GM12878 (cell line): ENCODE data around the gene SORCS2. TPM values are rescaled to one million over a fixed set of nuclear protein-coding genes. Genes with fewer than 3 reads are reported as not detected.

ENCODE experiments used
- ATAC-seq: fragments of 200-7000 bp; cut with Tn5 transposase; 3 replicates; pipeline ENCODE4 v1.9.1; 2020; ENCODE audit warnings: mild to moderate bottlenecking, moderate library complexity
- BruUV-seq: library from RNA; stranded (reverse); fragments of 400-500 nt; replicated peaks from 2 replicates; lab custom pipeline; 2021; lab: Mats Ljungman, UMichigan
- CTCF ChIA-PET: fragments of 300-600 bp; sonication (Branson Sonifier 250); formaldehyde crosslinking; extraction: SDS; loops from one replicate; lab custom pipeline; 2021; ENCODE audit warnings: inconsistent platforms; lab: Yijun Ruan, JAX
- POLR2A ChIA-PET: fragments of 350-600 bp; formaldehyde crosslinking; extraction: SDS; loops from one replicate; lab custom pipeline; 2021; ENCODE audit warnings: inconsistent platforms; lab: Charles Lee
- RAD21 ChIA-PET: fragments of 300-600 bp; sonication (Branson Sonifier 250); formaldehyde crosslinking; loops from one replicate; lab custom pipeline; 2023; ENCODE audit warnings: antibody characterized with exemption; ENCODE audit not compliant: unreplicated experiment; lab: Charles Lee
- SMC1A ChIA-PET: fragments of 300-600 bp; sonication (Branson Sonifier 250); formaldehyde crosslinking; loops from one replicate; lab custom pipeline; 2023; ENCODE audit not compliant: unreplicated experiment, uncharacterized antibody; lab: Charles Lee
- DNase-seq: peaks from one replicate; pipeline ENCODE4 v3.0.0-alpha.2; 2011; ENCODE audit warnings: low read depth, low spot score
- FAIRE-seq: peaks from 3 replicates; lab custom pipeline; 2011; peaks lifted over from hg19 to GRCh38; lab: Jason Lieb, UNC
- H2AFZ ChIP-seq: 2 replicates; pipeline ENCODE4 v1.6.0; 2011; ENCODE audit warnings: low read depth, low read length, control low read depth; ENCODE audit not compliant: control insufficient read depth
- H3K27ac ChIP-seq: 2 replicates; pipeline ENCODE4 v1.5.1; 2011; ENCODE audit warnings: control low read depth; ENCODE audit not compliant: control insufficient read depth, insufficient read depth
- H3K27me3 ChIP-seq, 2 experiments: replicated peaks in 1 of 2; 2 replicates each; pipeline versions ENCODE4 v1.6.0 to v1.6.1; 2011; ENCODE audit warnings: low read length in 1 of 2; ENCODE audit not compliant: control insufficient read depth in 2 of 2, insufficient read depth in 2 of 2
- H3K36me3 ChIP-seq, 2 experiments: 2 replicates each; pipeline ENCODE4 v1.5.1; 2011; ENCODE audit warnings: low read length in 1 of 2; ENCODE audit not compliant: control insufficient read depth in 2 of 2, insufficient read depth in 2 of 2
- H3K4me1 ChIP-seq: 2 replicates; pipeline ENCODE4 v1.6.1; 2011; ENCODE audit warnings: mild to moderate bottlenecking, low read length, moderate library complexity, mixed read lengths; ENCODE audit not compliant: control insufficient read depth, insufficient read depth
- H3K4me2 ChIP-seq: 2 replicates; pipeline ENCODE4 v1.6.0; 2011; ENCODE audit warnings: control low read depth; ENCODE audit not compliant: control insufficient read depth, insufficient read depth
- H3K4me3 ChIP-seq: fragments of 200-600 bp; sonication (generic); 2 replicates; pipeline ENCODE4 v1.5.1; 2016
- H3K79me2 ChIP-seq: 2 replicates; pipeline ENCODE4 v1.6.0; 2011; ENCODE audit warnings: low read length; ENCODE audit not compliant: control insufficient read depth, insufficient read depth
- H3K9ac ChIP-seq: 2 replicates; pipeline ENCODE4 v1.8.0; 2011; ENCODE audit warnings: low read length, control low read depth, mixed read lengths; ENCODE audit not compliant: control insufficient read depth, insufficient read depth
- H3K9me3 ChIP-seq: replicated peaks from 3 replicates; pipeline ENCODE4 v1.5.1; 2011; ENCODE audit warnings: mild to moderate bottlenecking, low read length; ENCODE audit not compliant: control insufficient read depth, insufficient read depth
- H4K20me1 ChIP-seq: 2 replicates; pipeline ENCODE4 v1.6.0; 2011; ENCODE audit not compliant: control insufficient read depth, insufficient read depth
- BACH1 ChIP-seq: fragments of 450-650 bp; IDR thresholded peaks from 2 replicates; pipeline ENCODE4 v1.6.1; 2017; ENCODE audit warnings: mild to moderate bottlenecking, borderline replicate concordance
- FOXM1 ChIP-seq: IDR thresholded peaks from 2 replicates; pipeline ENCODE4 v1.6.1; 2012; ENCODE audit warnings: low read depth, mild to moderate bottlenecking, inconsistent platforms, low read length, moderate library complexity
- HCFC1 ChIP-seq: fragments of 150-350 bp; IDR thresholded peaks from 2 replicates; pipeline ENCODE4 v1.6.1; 2014; ENCODE audit warnings: low read length
- IKZF1 ChIP-seq: fragments of 450-650 bp; conservative IDR thresholded peaks from 2 replicates; pipeline ENCODE4 v1.6.1; 2017; ENCODE audit warnings: antibody characterized with exemption, mild to moderate bottlenecking
- IKZF2 ChIP-seq, 2 experiments: fragments of 450-650 bp; IDR thresholded peaks; 2 replicates each; pipeline ENCODE4 v1.6.1; 2017; ENCODE audit warnings: mild to moderate bottlenecking in 2 of 2, moderate library complexity in 2 of 2
- SMAD5 ChIP-seq: IDR thresholded peaks from 2 replicates; pipeline ENCODE4 v1.6.1; 2016; ENCODE audit warnings: antibody characterized with exemption, low read depth
- STAT3 ChIP-seq: IDR thresholded peaks from 2 replicates; pipeline ENCODE4 v1.6.1; 2011; ENCODE audit warnings: low read depth, low read length, improper control_type of control experiment
- WRNIP1 ChIP-seq: IDR thresholded peaks from 2 replicates; pipeline ENCODE4 v1.6.1; 2011; ENCODE audit warnings: low read depth, low read length, improper control_type of control experiment, borderline replicate concordance
- YBX1 ChIP-seq: fragments of 450-650 bp; IDR thresholded peaks from 2 replicates; pipeline ENCODE4 v1.6.1; 2016; ENCODE audit warnings: antibody characterized with exemption
- YY1 ChIP-seq: IDR thresholded peaks from 2 replicates; pipeline ENCODE4 v1.6.1; 2011; ENCODE audit warnings: low read depth, mild to moderate bottlenecking, low read length
- ZNF217 ChIP-seq: fragments of 450-650 bp; IDR thresholded peaks from 2 replicates; pipeline ENCODE4 v1.6.1; 2017; ENCODE audit warnings: antibody characterized with exemption, mild to moderate bottlenecking
- WGBS: methylation state at CpG from one replicate; pipeline ENCODE4 v1.1.6; 2016; ENCODE audit warnings: low lambda C conversion rate; ENCODE audit not compliant: insufficient replicate concordance, insufficient coverage; ENCODE audit errors: missing lambda C conversion rate; 5-methylcytosine and 5-hydroxymethylcytosine counted together
- in situ Hi-C: fragments of 300-500 bp; cut with MboI; formaldehyde crosslinking; loops from 9 replicates; pipeline ENCODE4 v1.14.3; 2018; ENCODE audit warnings: mixed read lengths
- intact Hi-C: fragments of 100-400 bp; cut with micrococcal nuclease; formaldehyde crosslinking; loops from one replicate; pipeline ENCODE4 v1.14.2; 2022; ENCODE audit not compliant: unreplicated experiment
- polyA plus RNA-seq, 11 experiments: library from polyadenylated mRNA; depleted of rRNA in 4 of 11; unstranded in 6 of 11; stranded (reverse) in 5 of 11; fragments of >200 nt; fragmentation: Nextera tagmentation in 4 of 11; fragmentation: Illumina TruSeq in 1 of 11; extraction: Ambion mirVana in 4 of 11; extraction: Trizol in 1 of 11; gene quantifications; 1 replicate in 1 of 11; 2 replicates in 10 of 11; pipeline versions ENCODE4 v1.2.1 to v1.2.3, GENCODE V29; 2011 to 2016; ENCODE audit warnings: inconsistent platforms in 2 of 11, missing spikeins in 2 of 11, low read depth in 1 of 11
- total RNA-seq, 4 experiments: library from RNA; depleted of rRNA in 3 of 4; stranded (reverse); fragments of >200 nt in 3 of 4; fragmentation: Illumina TruSeq in 1 of 4; extraction: Trizol in 1 of 4; gene quantifications; 2 replicates each; pipeline versions ENCODE4 v1.2.1 to v1.2.3, GENCODE V29; 2013 to 2021
- TF ChIP-seq, protein P1 (sequence below): fragments of 450-650 bp; IDR thresholded peaks from 2 replicates; pipeline ENCODE4 v1.6.1; 2018; ENCODE audit warnings: mild to moderate bottlenecking, low read depth, moderate library complexity; ENCODE audit not compliant: partially characterized antibody
- TF ChIP-seq, protein P2 (sequence below): IDR thresholded peaks from 2 replicates; pipeline ENCODE4 v1.6.1; 2012; ENCODE audit warnings: mild to moderate bottlenecking, low read depth, low read length

SORCS2 gene
- total and polyA plus RNA-seq, 10 of the 15 experiments (the other 5 are each of a cell fraction or from before 2014, with no cell fraction given): 0.01 to 0.15 (median 0.05) TPM; not detected in 5

DNA sequence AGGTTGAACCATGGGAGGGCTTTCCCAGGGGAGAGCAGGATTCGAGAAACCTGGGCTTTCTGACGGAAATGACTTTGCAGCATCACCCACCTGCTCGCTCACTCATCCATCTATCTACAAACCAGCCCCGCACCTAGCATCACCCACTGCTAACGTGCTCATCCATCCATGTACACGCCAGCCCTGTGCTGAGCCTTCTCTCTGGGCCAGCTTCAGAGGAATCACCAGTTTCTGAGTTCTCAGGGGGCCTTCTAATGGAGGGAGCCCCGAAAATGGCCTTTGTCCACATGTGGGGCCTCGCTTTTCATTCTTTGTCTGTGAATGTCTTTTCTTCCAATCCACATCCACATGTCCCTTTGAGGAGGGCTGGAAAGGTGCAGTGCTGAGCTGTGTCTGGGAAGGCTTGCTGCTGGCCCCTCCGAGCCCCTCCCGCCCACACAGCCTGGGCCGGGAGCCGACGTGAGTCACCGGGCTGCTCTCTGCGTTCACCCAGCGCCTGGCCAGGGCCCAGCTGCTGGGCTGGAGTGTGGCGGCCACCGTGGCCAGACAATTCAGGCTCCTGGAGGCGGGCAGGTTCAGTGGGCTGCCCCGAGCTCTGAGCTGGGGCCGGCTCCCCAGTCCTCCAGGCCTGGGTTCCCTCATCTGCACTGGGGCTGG lies 14.7 kb downstream of the SORCS2 start (continued):
- no peak for TF ChIP-seq STAT3
- no peak for TF ChIP-seq IKZF1
- no peak for TF ChIP-seq WRNIP1
- no peak for TF ChIP-seq FOXM1
- no peak for TF ChIP-seq YY1
- TF ChIP-seq, protein P1, sequence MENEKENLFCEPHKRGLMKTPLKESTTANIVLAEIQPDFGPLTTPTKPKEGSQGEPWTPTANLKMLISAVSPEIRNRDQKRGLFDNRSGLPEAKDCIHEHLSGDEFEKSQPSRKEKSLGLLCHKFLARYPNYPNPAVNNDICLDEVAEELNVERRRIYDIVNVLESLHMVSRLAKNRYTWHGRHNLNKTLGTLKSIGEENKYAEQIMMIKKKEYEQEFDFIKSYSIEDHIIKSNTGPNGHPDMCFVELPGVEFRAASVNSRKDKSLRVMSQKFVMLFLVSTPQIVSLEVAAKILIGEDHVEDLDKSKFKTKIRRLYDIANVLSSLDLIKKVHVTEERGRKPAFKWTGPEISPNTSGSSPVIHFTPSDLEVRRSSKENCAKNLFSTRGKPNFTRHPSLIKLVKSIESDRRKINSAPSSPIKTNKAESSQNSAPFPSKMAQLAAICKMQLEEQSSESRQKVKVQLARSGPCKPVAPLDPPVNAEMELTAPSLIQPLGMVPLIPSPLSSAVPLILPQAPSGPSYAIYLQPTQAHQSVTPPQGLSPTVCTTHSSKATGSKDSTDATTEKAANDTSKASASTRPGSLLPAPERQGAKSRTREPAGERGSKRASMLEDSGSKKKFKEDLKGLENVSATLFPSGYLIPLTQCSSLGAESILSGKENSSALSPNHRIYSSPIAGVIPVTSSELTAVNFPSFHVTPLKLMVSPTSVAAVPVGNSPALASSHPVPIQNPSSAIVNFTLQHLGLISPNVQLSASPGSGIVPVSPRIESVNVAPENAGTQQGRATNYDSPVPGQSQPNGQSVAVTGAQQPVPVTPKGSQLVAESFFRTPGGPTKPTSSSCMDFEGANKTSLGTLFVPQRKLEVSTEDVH: no peak
- TF ChIP-seq, all 136 proteins: peak for 0

DNA sequence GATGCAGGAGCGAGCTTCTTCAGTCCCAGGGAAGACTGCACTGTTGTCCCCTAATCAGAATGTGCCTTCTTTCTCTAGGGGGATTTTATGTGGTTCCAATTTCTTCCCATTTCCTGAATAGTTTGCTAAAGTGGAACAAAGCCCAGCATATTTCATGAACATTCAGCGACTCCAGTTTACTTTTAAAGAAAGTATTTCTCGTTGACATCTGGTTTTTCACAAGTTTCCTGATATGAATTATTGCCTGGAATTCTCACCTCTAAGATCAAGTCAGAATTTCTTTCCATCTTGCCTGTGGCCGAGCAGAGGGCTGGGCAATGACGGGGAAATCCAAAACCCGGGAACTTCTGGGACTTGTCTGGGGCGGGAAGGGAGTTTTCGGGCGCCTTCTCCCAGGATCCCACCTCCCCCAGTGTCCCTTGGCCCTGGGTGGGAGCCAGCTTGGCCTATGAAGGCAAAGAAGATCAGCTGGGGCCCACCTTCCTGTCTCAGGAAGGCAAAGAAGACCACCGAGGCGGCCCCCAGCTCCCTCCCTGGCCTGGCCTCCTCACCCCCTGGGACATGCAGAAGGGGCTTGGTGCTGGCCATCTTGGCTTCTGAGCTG lies 15.4 kb downstream of the SORCS2 start:
- in situ Hi-C loops (no loop called here), intact Hi-C loops (no loop called here)
- Histone ChIP-seq H3K36me3 (no peaks in the 10 kb centered on the region), H3K4me1 (no peaks in the 10 kb centered on the region), H4K20me1 (no peaks in the 10 kb centered on the region), H3K9me3 (no peaks in the 10 kb centered on the region), H3K9ac (no peak overlapping the region), H3K4me3 (no peak overlapping the region), H2AFZ (no peak overlapping the region), H3K27ac (no peak overlapping the region), H3K4me2 (no peak overlapping the region), H3K27me3 (peaks cover 0 to 3% of the 10 kb centered on the region in 2 experiments; a peak in 3 of 4 replicates), H3K79me2 (no peaks in the 10 kb centered on the region)
- WGBS: 26% methylated on average over 11 of the region's 11 CpGs
- ChIA-PET RAD21 (no interaction called here), SMC1A (no interaction called here), POLR2A (no interaction called here), CTCF (no interaction called here)
- DNase-seq (no peak), ATAC-seq (no peak), FAIRE-seq (no peak)
- BruUV-seq: no TSS peak
- TF ChIP-seq YY1 (no peak), ZNF217 (no peak), HCFC1 (no peak), IKZF2 (IDR thresholded peaks at IDR 0.05) (no peak), BACH1 (no peak), YBX1 (no peak), SMAD5 (no peak)
- TF ChIP-seq, protein P2, sequence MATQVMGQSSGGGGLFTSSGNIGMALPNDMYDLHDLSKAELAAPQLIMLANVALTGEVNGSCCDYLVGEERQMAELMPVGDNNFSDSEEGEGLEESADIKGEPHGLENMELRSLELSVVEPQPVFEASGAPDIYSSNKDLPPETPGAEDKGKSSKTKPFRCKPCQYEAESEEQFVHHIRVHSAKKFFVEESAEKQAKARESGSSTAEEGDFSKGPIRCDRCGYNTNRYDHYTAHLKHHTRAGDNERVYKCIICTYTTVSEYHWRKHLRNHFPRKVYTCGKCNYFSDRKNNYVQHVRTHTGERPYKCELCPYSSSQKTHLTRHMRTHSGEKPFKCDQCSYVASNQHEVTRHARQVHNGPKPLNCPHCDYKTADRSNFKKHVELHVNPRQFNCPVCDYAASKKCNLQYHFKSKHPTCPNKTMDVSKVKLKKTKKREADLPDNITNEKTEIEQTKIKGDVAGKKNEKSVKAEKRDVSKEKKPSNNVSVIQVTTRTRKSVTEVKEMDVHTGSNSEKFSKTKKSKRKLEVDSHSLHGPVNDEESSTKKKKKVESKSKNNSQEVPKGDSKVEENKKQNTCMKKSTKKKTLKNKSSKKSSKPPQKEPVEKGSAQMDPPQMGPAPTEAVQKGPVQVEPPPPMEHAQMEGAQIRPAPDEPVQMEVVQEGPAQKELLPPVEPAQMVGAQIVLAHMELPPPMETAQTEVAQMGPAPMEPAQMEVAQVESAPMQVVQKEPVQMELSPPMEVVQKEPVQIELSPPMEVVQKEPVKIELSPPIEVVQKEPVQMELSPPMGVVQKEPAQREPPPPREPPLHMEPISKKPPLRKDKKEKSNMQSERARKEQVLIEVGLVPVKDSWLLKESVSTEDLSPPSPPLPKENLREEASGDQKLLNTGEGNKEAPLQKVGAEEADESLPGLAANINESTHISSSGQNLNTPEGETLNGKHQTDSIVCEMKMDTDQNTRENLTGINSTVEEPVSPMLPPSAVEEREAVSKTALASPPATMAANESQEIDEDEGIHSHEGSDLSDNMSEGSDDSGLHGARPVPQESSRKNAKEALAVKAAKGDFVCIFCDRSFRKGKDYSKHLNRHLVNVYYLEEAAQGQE: no peak
